PC-9 (cell line): Measurements from ENCODE around the gene FBXW7. TPM values are rescaled to one million over a fixed set of nuclear protein-coding genes. Genes with fewer than 3 reads are reported as not detected.

Experiments
- BruUV-seq: library from RNA; stranded (reverse); fragments of 400-500 nt; replicated peaks from 2 replicates; lab custom pipeline; 2021; lab: Mats Ljungman, UMichigan
- CTCF ChIA-PET: fragments of 300-600 bp; sonication (Branson Sonifier 250); formaldehyde crosslinking; loops from one replicate; lab custom pipeline; 2022; ENCODE audit warnings: antibody characterized with exemption; lab: Charles Lee
- POLR2A ChIA-PET: fragments of 300-600 bp; sonication (Branson Sonifier 250); formaldehyde crosslinking; loops from one replicate; lab custom pipeline; 2022; ENCODE audit warnings: antibody characterized with exemption; ENCODE audit not compliant: unreplicated experiment; lab: Charles Lee
- DNase-seq, 2 experiments: peaks; one replicate each; pipeline versions ENCODE4 v3.0.0 to v3.0.0-alpha.2; 2015 to 2022; ENCODE audit warnings: mixed read lengths in 1 of 2
- H2AFZ ChIP-seq: fragments of 200-600 bp; sonication (generic); 2 replicates; pipeline ENCODE4 v1.8.1; 2017; ENCODE audit warnings: antibody characterized with exemption
- H3F3A ChIP-seq: fragments of 200-600 bp; sonication (generic); 2 replicates; pipeline ENCODE4 v1.8.1; 2017; ENCODE audit warnings: antibody characterized with exemption, mild to moderate bottlenecking, low read depth; ENCODE audit not compliant: insufficient read depth
- H3K27ac ChIP-seq: fragments of 200-600 bp; sonication (generic); 2 replicates; pipeline ENCODE4 v1.6.1; 2016; ENCODE audit warnings: mixed run types
- H3K27me3 ChIP-seq: fragments of 200-600 bp; sonication (generic); 2 replicates; pipeline ENCODE4 v1.6.1; 2016; ENCODE audit warnings: low read depth, mixed run types; ENCODE audit not compliant: insufficient read depth
- H3K36me3 ChIP-seq: fragments of 200-600 bp; sonication (generic); 2 replicates; pipeline ENCODE4 v1.6.1; 2016; ENCODE audit warnings: low read depth, mixed run types
- H3K4me1 ChIP-seq: fragments of 200-600 bp; sonication (generic); replicated peaks from 2 replicates; pipeline ENCODE4 v1.6.1; 2016; ENCODE audit warnings: mixed run types; ENCODE audit not compliant: insufficient read depth
- H3K4me2 ChIP-seq: fragments of 200-600 bp; sonication (generic); 2 replicates; pipeline ENCODE4 v1.6.1; 2017; ENCODE audit warnings: mixed run types
- H3K4me3 ChIP-seq: fragments of 200-600 bp; sonication (generic); 2 replicates; pipeline ENCODE4 v1.6.1; 2016; ENCODE audit warnings: mixed run types
- H3K79me2 ChIP-seq: fragments of 200-600 bp; sonication (generic); 2 replicates; pipeline ENCODE4 v1.6.1; 2017; ENCODE audit warnings: low read depth, mixed run types
- H3K9me2 ChIP-seq: fragments of 200-600 bp; sonication (generic); 2 replicates; pipeline ENCODE4 v1.8.1; 2017; ENCODE audit warnings: mild to moderate bottlenecking; ENCODE audit not compliant: insufficient read depth
- H3K9me3 ChIP-seq: fragments of 200-600 bp; sonication (generic); 2 replicates; pipeline ENCODE4 v1.8.1; 2016; ENCODE audit warnings: low read depth; ENCODE audit not compliant: insufficient read depth
- H4K20me1 ChIP-seq: fragments of 200-600 bp; sonication (generic); 2 replicates; pipeline ENCODE4 v1.8.1; 2017; ENCODE audit not compliant: insufficient read depth
- CTCF ChIP-seq: fragments of 200-600 bp; sonication (generic); conservative IDR thresholded peaks from 2 replicates; pipeline ENCODE4 v1.6.1; 2017; ENCODE audit warnings: mixed run types, antibody characterized with exemption, mild to moderate bottlenecking, moderate library complexity
- EZH2 ChIP-seq: fragments of 200-600 bp; sonication (generic); IDR thresholded peaks from 2 replicates; pipeline ENCODE4 v1.8.0; 2017; ENCODE audit warnings: antibody characterized with exemption, low read depth
- intact Hi-C: fragments of 100-400 bp; cut with micrococcal nuclease; formaldehyde crosslinking; loops from one replicate; pipeline ENCODE4 v1.10.0; 2022; ENCODE audit not compliant: unreplicated experiment
- total RNA-seq: library from RNA; stranded (reverse); gene quantifications from 2 replicates; pipeline ENCODE4 v1.2.3, GENCODE V29; 2021

Gene FBXW7
- total RNA-seq, 1 experiment from 2014 or later = 30.2 TPM

- BruUV-seq = no TSS peak
- intact Hi-C loops = no loop called here
- no peak for DNase-seq
- Histone ChIP-seq H2AFZ (no peak overlapping the region), H3K27me3 (no peaks in the 10 kb centered on the region), H3K4me2 (no peak overlapping the region), H3K4me3 (no peak overlapping the region), H4K20me1 (no peaks in the 10 kb centered on the region), H3K36me3 (no peaks in the 10 kb centered on the region), H3K79me2 (no peaks in the 10 kb centered on the region), H3K9me3 (no peaks in the 10 kb centered on the region), H3K4me1 (no peaks in the 10 kb centered on the region), H3F3A (no peaks in the 10 kb centered on the region), H3K27ac (no peak overlapping the region), H3K9me2 (no peaks in the 10 kb centered on the region)
- ChIA-PET POLR2A (no interaction called here), CTCF (no interaction called here)
- TF ChIP-seq CTCF = no peak
- no peak for TF ChIP-seq EZH2
Measured at GRCh38 chr4:152422817-152423320, 113.0 kb downstream of the FBXW7 start.

- Histone ChIP-seq H3K4me3 (no peak overlapping the region), H3K27me3 (no peaks in the 10 kb centered on the region), H3K4me1 (no peaks in the 10 kb centered on the region), H2AFZ (no peak overlapping the region), H3K4me2 (no peak overlapping the region), H3K36me3 (no peaks in the 10 kb centered on the region), H3K79me2 (0 out of 2 replicates have a peak, but pooled peaks cover 4% of the 10 kb centered on the region), H3K9me3 (no peaks in the 10 kb centered on the region), H3F3A (no peaks in the 10 kb centered on the region), H3K9me2 (no peaks in the 10 kb centered on the region), H3K27ac (no peak overlapping the region), H4K20me1 (no peaks in the 10 kb centered on the region)
- no TSS peak for BruUV-seq
- DNase-seq = no peak
- ChIA-PET CTCF (no interaction called here), POLR2A (no interaction called here)
- intact Hi-C loops = no loop called here
- no peak for TF ChIP-seq CTCF
- TF ChIP-seq EZH2 = no peak
Measured at GRCh38 chr4:152421576-152421975, 114.3 kb downstream of the FBXW7 start.

- Histone ChIP-seq H3K36me3 (no peaks in the 10 kb centered on the region), H4K20me1 (no peaks in the 10 kb centered on the region), H3K4me1 (peaks cover 4% of the 10 kb centered on the region; the same call in 1 of the 2 replicates), H3K4me2 (no peak overlapping the region), H3K4me3 (no peak overlapping the region), H3F3A (no peaks in the 10 kb centered on the region), H3K9me3 (no peaks in the 10 kb centered on the region), H3K9me2 (no peaks in the 10 kb centered on the region), H3K27me3 (no peaks in the 10 kb centered on the region), H2AFZ (no peak overlapping the region), H3K79me2 (peaks cover 9% of the 10 kb centered on the region; the same call in 1 of the 2 replicates), H3K27ac (no peak overlapping the region)
- ChIA-PET POLR2A (no interaction called here), CTCF (no interaction called here)
- intact Hi-C loops = loop anchor here (10.0 kb wide), 1 partner anchor 85 kb away; no protein-coding TSS in a partner anchor
- no peak for DNase-seq
- no TSS peak for BruUV-seq
- TF ChIP-seq CTCF (no peak), EZH2 (no peak)
Measured at GRCh38 chr4:152419809-152420208, 116.1 kb downstream of the FBXW7 start.
